Activated CD4-positive, alpha-beta T cell treated with anti-CD3 and anti-CD28 coated beads, Interleukin-2, amount 50 U/mL, for 1 hour (primary cell): ENCODE results near the gene SLC23A3.
"Not testable (repeated sequence)": the region's sequence is repeated elsewhere in the genome, so short reads cannot be mapped to it uniquely, and the experiment has no call there.

Source experiments
- DNase-seq: peaks from one replicate; pipeline ENCODE4 v3.0.0-alpha.2; 2020

Gene SLC23A3

GRCh38 chr2:219204425-219205164 is 34.8 kb upstream of the SLC23A3 start:
- DNase-seq = no peak

GRCh38 chr2:219201331-219201730 is 31.5 kb upstream of the SLC23A3 start:
- DNase-seq = not testable (repeated sequence)

- DNase-seq = not testable (repeated sequence)
Observed at GRCh38 chr2:219200502-219201326, 30.9 kb upstream of the SLC23A3 start.

- no peak for DNase-seq
Observed at GRCh38 chr2:219199470-219200211, 29.8 kb upstream of the SLC23A3 start.

- no peak for DNase-seq
Observed at GRCh38 chr2:219198974-219199373, 29.1 kb upstream of the SLC23A3 start.

GRCh38 chr2:219197388-219197787 is 27.6 kb upstream of the SLC23A3 start:
- no peak for DNase-seq

- DNase-seq = no peak
Observed at GRCh38 chr2:219186754-219187456, 17.1 kb upstream of the SLC23A3 start.

- DNase-seq = no peak
Observed at GRCh38 chr2:219184121-219184520, 14.3 kb upstream of the SLC23A3 start.

- no peak for DNase-seq
Observed at GRCh38 chr2:219183151-219183772, 13.4 kb upstream of the SLC23A3 start.

GRCh38 chr2:219182331-219183150 is 12.7 kb upstream of the SLC23A3 start:
- no peak for DNase-seq

GRCh38 chr2:219181531-219181930 is 11.7 kb upstream of the SLC23A3 start:
- no peak for DNase-seq

- no peak for DNase-seq
Observed at GRCh38 chr2:219180961-219181360, 11.1 kb upstream of the SLC23A3 start.

GRCh38 chr2:219179601-219180465 is 10.0 kb upstream of the SLC23A3 start:
- no peak for DNase-seq

GRCh38 chr2:219178377-219179175 is 8.7 kb upstream of the SLC23A3 start:
- peak; percentile 22 for DNase-seq

GRCh38 chr2:219177552-219178376 is 7.9 kb upstream of the SLC23A3 start, which contains the start of gene RETREG2:
RETREG2 (plus strand) TSS chr2:219178275; CDS start chr2:219178353, 78 bp downstream.
- DNase-seq = peak; percentile 72

- DNase-seq = peak; percentile 83
Observed at GRCh38 chr2:219176818-219177551, 7.2 kb upstream of the SLC23A3 start, which contains the start of gene CNPPD1. CNPPD1 (minus strand) TSS chr2:219176925; CDS start chr2:219176828, 97 bp downstream.
